SH-SY5Y (cell line): Measurements from ENCODE around the gene SNAPC1.

Experiments used
- GATA2 ChIP-seq: IDR thresholded peaks from 2 replicates; pipeline ENCODE4 v1.6.1; 2011; ENCODE audit warnings: mild to moderate bottlenecking, low read depth, low read length
- GATA3 ChIP-seq: IDR thresholded peaks from 2 replicates; pipeline ENCODE4 v1.6.1; 2011; ENCODE audit warnings: low read depth, mild to moderate bottlenecking, low read length, moderate library complexity

DNA sequence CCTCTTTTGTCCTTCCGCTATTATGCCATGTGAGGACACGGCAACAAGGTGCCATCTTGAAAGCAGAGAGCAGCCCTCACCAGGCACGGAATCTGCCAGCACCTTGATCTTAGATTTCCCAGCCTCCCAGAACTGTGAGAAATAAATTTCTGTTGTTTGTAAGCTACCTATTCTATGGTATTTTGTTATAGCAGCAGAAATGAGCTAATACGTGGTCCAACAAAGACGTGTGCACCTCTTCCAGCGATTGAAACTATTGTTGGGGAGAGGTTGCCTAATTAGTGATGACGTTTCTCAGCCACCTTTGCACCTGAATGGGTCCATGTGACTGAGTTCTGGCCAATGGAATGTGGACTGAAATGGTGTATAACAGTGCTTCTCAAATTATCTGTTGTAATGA is 2.3 kb upstream of the SNAPC1 start:
- TF ChIP-seq GATA2 (no peak), GATA3 (no peak)
